Muscle of leg (tissue), 16 donors: ENCODE measurements around the gene FABP2. TPM values are rescaled to one million over a fixed set of nuclear protein-coding genes. Genes with fewer than 3 reads are reported as not detected.
"Not testable (repeated sequence)": the region's sequence is repeated elsewhere in the genome, so short reads cannot be mapped to it uniquely, and the experiment has no call there.

Source experiments
- DNase-seq: peaks from one replicate; pipeline ENCODE4 v3.0.0; 2013
- H3K27ac ChIP-seq: one replicate; pipeline ENCODE4 v1.5.1; 2013; ENCODE audit warnings: mild to moderate bottlenecking, low read length, control low read depth
- H3K27me3 ChIP-seq: one replicate; pipeline ENCODE4 v1.6.1; 2013; ENCODE audit warnings: low read length; ENCODE audit not compliant: control insufficient read depth, insufficient read depth
- H3K36me3 ChIP-seq: one replicate; pipeline ENCODE4 v1.6.1; 2013; ENCODE audit warnings: low read length; ENCODE audit not compliant: control insufficient read depth, insufficient read depth
- H3K4me1 ChIP-seq: one replicate; pipeline ENCODE4 v1.6.1; 2013; ENCODE audit warnings: low read length; ENCODE audit not compliant: control insufficient read depth, insufficient read depth
- H3K4me3 ChIP-seq: one replicate; pipeline ENCODE4 v1.5.1; 2013; ENCODE audit warnings: low read length, control low read depth
- H3K9me3 ChIP-seq: replicated peaks from 2 replicates; pipeline ENCODE4 v1.6.1; 2013; ENCODE audit warnings: low read depth, low read length; ENCODE audit not compliant: control insufficient read depth
- WGBS: methylation state at CpG from one replicate; pipeline ENCODE4 v1.1.5; 2013; ENCODE audit warnings: missing lambda C conversion rate; ENCODE audit not compliant: insufficient coverage; 5-methylcytosine and 5-hydroxymethylcytosine counted together
- long read RNA-seq, 11 donors: transcript quantifications; one replicate each; lab custom pipeline, GENCODE V29; 2026
- polyA plus RNA-seq, 8 donors: library from polyadenylated mRNA; unstranded; fragments of 120-200 nt; gene quantifications; one replicate each; pipeline versions ENCODE4 v1.2.1 to v1.2.3, GENCODE V29; 2013; ENCODE audit warnings: inconsistent platforms in 1 of 8, low replicate concordance in 1 of 8; ENCODE audit not compliant: insufficient read length in 8 of 8, insufficient read depth in 1 of 8
- total RNA-seq: library from RNA; stranded (reverse); fragments of 120-200 nt; gene quantifications from one replicate; pipeline ENCODE4 v1.2.4, GENCODE V29; 2013

Gene FABP2
- not detected for total RNA-seq
- 1 to 10 TPM in 1 of 8 donors, under 1 TPM in 3, not detected in 4; 0.08 to 4.1 (median 0.55) TPM for polyA plus RNA-seq
- long read RNA-seq, donor 1 = 0 reads
- long read RNA-seq, donor 2 = 0 reads
- long read RNA-seq, donor 3 = 0 reads
- long read RNA-seq, donor 4 = 0 reads
- long read RNA-seq, donor 5 = 0 reads
- long read RNA-seq, donor 6 = 0 reads
- long read RNA-seq, donor 7 = 0 reads
- long read RNA-seq, donor 8 = 0 reads
- long read RNA-seq, donor 9 = 0 reads
- long read RNA-seq, donor 10 = 0 reads
- long read RNA-seq, donor 11 = 0 reads

DNA sequence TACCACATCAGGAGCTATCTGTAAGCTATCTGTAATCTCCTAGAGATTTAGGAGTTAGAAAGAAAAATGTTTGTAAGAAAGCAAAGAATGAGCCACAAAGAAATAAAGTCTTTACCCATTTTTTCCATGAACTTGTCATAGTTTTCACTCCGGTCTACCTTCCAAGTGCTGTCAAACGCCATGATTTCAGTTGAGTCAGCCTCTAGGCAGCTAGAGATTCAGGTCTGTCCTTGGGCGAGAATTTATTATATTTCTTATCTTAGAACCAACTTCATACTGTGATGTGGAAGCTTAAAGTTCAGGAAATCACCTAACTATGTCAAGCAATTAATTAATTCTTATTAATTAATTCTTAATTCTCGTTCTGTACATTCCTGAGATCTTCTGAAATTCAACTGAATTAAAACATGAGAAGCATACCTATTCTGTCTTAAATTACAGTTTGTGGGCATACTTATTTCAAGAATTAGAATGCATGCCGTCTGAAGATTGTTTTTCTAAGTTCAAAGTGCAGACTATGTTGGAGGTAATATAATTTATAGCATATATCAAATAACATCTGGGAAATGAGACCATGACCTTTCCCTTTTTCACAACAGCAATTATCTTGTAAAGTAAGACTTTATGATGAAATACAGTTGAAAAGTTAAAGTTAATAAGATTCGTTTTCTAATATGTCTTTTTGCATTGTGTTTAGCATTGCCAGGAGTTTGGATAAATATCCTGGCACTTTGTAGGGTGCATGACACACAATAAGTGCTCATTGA lies at the start of gene FABP2:
Gene FABP2 (minus strand): TSS at position 218 of the 767 bp plus-strand sequence. CDS start 36 bp downstream, at position 182.
- H3K4me3 ChIP-seq = no peak within 1 kb of the TSS
- no CpG with 5 or more reads among the region's 6 CpGs for WGBS
- H3K9me3 ChIP-seq = no peaks in the 10 kb centered on the region
- H3K4me1 ChIP-seq = no peaks in the 10 kb centered on the region
- H3K27me3 ChIP-seq = no peaks in the 10 kb centered on the region
- H3K27ac ChIP-seq = no peak within 1 kb of the TSS
- no peak for DNase-seq
- no peaks in the 10 kb centered on the region for H3K36me3 ChIP-seq

DNA sequence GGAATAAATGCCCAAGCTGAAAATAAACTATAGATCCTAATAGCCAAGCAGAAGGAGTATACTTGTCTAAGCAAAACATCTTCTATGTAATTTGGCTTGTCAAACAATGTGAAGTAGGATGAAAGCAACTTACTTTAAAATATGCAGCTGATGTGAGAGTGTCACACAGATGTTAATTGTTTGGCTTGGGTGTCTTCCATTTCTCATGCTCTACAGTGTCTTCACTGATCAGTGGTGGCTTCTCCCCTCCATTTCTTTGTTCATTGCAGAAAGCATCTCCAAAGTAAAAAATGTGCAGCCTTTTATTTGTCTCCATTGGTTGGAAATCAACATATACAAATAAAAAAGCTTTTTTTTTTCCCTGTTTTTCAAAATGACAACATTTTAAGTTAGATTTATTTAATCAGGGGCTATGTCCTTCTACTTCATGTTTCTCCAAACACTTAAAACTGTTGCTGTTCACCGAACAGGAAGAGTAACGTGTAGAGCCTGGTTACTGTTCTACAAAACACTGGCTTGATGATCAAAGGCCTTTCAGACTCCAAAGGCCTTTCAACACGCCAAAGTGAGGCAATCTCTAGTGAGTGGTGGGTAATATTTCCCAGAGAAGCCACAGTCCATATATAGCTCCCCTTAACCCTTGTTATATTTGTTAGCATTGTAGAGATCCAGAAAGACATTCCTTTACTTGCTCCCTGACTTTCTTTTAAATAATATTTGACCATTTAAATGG lies 49.2 kb upstream of the FABP2 start:
- H3K4me1 ChIP-seq, H3K36me3 ChIP-seq, H3K4me3 ChIP-seq, H3K27me3 ChIP-seq, DNase-seq, H3K27ac ChIP-seq, H3K9me3 ChIP-seq: not testable (repeated sequence)
- WGBS = no CpG with 5 or more reads among the region's 3 CpGs

DNA sequence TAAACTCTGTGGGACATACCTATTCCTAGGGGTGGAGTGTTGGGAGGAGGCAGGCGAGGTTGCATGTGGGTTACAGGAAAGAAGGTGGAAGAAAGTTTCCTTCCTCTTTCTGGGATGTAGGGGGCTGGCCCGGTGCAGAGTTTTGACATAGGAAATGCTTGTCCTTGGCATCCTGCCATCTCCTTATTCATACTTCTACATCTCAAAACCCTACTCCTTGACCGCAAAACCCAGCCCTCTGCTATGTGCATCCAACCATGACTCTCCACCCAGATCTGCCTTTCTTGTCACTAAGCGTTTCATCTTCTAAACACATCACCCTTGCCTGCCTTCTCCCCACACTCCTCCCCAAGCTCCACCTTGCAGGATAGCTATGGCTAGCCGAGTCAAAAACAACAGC lies 48.5 kb upstream of the FABP2 start:
- H3K9me3 ChIP-seq, H3K4me1 ChIP-seq, H3K4me3 ChIP-seq, H3K27ac ChIP-seq, H3K27me3 ChIP-seq, H3K36me3 ChIP-seq: not testable (repeated sequence)
- DNase-seq = peak; percentile 4
- WGBS = no CpG with 5 or more reads among the region's 5 CpGs

- not testable (repeated sequence) for H3K27me3 ChIP-seq, DNase-seq, H3K27ac ChIP-seq, H3K4me3 ChIP-seq, H3K4me1 ChIP-seq, H3K9me3 ChIP-seq, H3K36me3 ChIP-seq
- no CpG with 5 or more reads among the region's 7 CpGs for WGBS
These were observed 44.9 kb upstream of the FABP2 start for GRCh38 chr4:119366802-119367201.

DNA sequence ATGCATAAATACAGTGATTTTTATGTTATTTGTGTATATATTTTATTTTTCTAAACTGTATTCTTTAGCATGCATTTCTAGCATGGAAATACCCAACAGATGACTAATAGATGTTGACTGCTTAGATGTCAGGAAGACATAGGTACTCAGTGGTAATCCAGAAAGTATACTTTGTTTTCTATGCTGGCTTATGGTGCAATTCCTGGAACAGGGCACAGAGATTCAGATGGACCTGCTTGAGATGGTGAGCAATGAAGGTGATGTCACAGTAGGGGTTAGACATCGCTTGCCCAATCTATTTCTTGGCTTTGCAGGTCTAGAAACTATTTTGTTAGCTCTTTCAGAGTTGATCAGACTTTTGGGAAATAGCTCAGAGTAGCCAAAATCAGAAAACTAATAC lies 42.3 kb upstream of the FABP2 start:
- H3K36me3 ChIP-seq, H3K27me3 ChIP-seq, H3K4me3 ChIP-seq, H3K27ac ChIP-seq, H3K4me1 ChIP-seq, DNase-seq, H3K9me3 ChIP-seq: not testable (repeated sequence)
- no CpG with 5 or more reads among the region's 1 CpG for WGBS

GRCh38 chr4:119363372-119363771 lies 41.4 kb upstream of the FABP2 start:
- not testable (repeated sequence) for DNase-seq, H3K27me3 ChIP-seq, H3K36me3 ChIP-seq, H3K27ac ChIP-seq, H3K4me3 ChIP-seq, H3K9me3 ChIP-seq, H3K4me1 ChIP-seq
- 64% methylated on average over 3 of the region's 6 CpGs for WGBS

- not testable (repeated sequence) for DNase-seq, H3K4me1 ChIP-seq, H3K27ac ChIP-seq, H3K4me3 ChIP-seq, H3K9me3 ChIP-seq, H3K36me3 ChIP-seq, H3K27me3 ChIP-seq
- 90% methylated on average over 3 of the region's 3 CpGs for WGBS
These were observed 40.5 kb upstream of the FABP2 start for GRCh38 chr4:119362413-119362812.

DNA sequence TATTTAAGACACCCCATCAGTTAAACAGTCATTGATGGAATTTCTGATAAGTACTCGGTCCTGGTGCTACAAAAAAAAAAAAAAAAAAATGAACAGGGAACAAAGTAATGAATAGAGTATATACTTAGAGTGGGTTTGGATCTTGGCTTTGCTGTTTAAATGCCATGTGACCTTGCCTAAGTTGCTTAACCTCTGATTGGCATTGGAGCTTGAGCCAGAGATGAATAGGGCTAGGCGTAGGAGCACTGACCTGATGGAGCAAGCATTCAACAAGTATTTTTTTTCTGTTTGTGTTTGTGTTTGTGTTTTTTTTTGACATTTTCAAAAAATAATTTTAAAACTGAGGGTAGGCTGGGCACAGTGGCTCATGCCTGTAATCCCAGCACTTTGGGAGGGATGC lies 37.9 kb upstream of the FABP2 start:
- WGBS = 60% methylated on average over 1 of the region's 2 CpGs
- H3K4me1 ChIP-seq, H3K27ac ChIP-seq, H3K27me3 ChIP-seq, DNase-seq, H3K4me3 ChIP-seq, H3K36me3 ChIP-seq, H3K9me3 ChIP-seq: not testable (repeated sequence)

DNA sequence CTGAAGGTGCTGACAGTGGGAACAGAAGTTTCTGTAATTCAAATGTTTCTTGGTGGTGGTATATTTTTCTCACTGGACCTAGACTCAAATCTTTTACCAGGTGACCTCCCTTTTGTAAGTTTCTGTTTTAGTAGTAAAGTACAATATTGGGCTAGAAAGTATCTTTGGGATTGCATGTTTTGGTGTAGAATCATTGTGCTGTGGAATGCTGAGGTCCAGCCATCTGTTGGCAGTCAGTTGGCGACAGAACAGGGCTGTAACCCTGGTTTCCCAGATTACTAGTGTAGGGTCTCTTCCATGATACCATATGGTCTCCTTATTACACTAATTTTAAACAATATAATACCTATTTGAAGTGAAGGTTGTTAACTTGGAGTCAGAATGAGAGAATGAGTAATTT lies 34.9 kb upstream of the FABP2 start:
- not testable (repeated sequence) for H3K4me3 ChIP-seq, H3K27ac ChIP-seq, H3K4me1 ChIP-seq, H3K36me3 ChIP-seq, DNase-seq, H3K9me3 ChIP-seq, H3K27me3 ChIP-seq
- no CpG with 5 or more reads among the region's 1 CpG for WGBS

GRCh38 chr4:119356041-119356440 lies 34.1 kb upstream of the FABP2 start:
- no CpG with 5 or more reads among the region's 1 CpG for WGBS
- not testable (repeated sequence) for H3K4me3 ChIP-seq, H3K9me3 ChIP-seq, H3K36me3 ChIP-seq, H3K27me3 ChIP-seq, H3K27ac ChIP-seq, DNase-seq, H3K4me1 ChIP-seq
